BJ (cell line): Measurements from ENCODE around the gene ZNF644. TPM values are rescaled to one million over a fixed set of nuclear protein-coding genes. Genes with fewer than 3 reads are reported as not detected.

Experiments
- CTCF ChIA-PET: fragments of 350-600 bp; formaldehyde crosslinking; extraction: SDS; loops from one replicate; lab custom pipeline; 2021; ENCODE audit warnings: antibody characterized with exemption, inconsistent platforms; lab: Yijun Ruan, JAX
- POLR2A ChIA-PET: fragments of 300-600 bp; sonication (Branson Sonifier 250); formaldehyde crosslinking; extraction: SDS; loops from one replicate; lab custom pipeline; 2021; ENCODE audit warnings: antibody characterized with exemption; lab: Charles Lee
- DNase-seq: peaks from one replicate; pipeline ENCODE4 v3.0.0-alpha.2; 2011; ENCODE audit warnings: low read depth
- H3K27me3 ChIP-seq: 2 replicates; pipeline ENCODE4 v1.6.0; 2011; ENCODE audit warnings: low read length; ENCODE audit not compliant: control insufficient read depth, insufficient read depth
- H3K36me3 ChIP-seq: 2 replicates; pipeline ENCODE4 v1.5.1; 2011; ENCODE audit warnings: low read length; ENCODE audit not compliant: control insufficient read depth, insufficient read depth
- H3K4me3 ChIP-seq: 2 replicates; pipeline ENCODE4 v1.5.1; 2011; ENCODE audit warnings: low read depth, mild to moderate bottlenecking, control low read depth, low read length
- polyA plus RNA-seq: library from polyadenylated mRNA; depleted of rRNA; stranded (reverse); fragments of >200 nt; gene quantifications from 2 replicates; pipeline ENCODE4 v1.2.3, GENCODE V29; 2011
- TF ChIP-seq, protein P1 (sequence below): IDR thresholded peaks from 2 replicates; pipeline ENCODE4 v1.5.1; 2011; ENCODE audit warnings: low read depth, mild to moderate bottlenecking, control low read depth, inconsistent platforms, low read length, moderate library complexity; ENCODE audit not compliant: insufficient read depth

The ZNF644 gene
- polyA plus RNA-seq, 1 experiment = 7.3 TPM

- Histone ChIP-seq H3K4me3 (no peak overlapping the region), H3K27me3 (no peaks in the 10 kb centered on the region), H3K36me3 (no peaks in the 10 kb centered on the region)
- TF ChIP-seq, protein P1, sequence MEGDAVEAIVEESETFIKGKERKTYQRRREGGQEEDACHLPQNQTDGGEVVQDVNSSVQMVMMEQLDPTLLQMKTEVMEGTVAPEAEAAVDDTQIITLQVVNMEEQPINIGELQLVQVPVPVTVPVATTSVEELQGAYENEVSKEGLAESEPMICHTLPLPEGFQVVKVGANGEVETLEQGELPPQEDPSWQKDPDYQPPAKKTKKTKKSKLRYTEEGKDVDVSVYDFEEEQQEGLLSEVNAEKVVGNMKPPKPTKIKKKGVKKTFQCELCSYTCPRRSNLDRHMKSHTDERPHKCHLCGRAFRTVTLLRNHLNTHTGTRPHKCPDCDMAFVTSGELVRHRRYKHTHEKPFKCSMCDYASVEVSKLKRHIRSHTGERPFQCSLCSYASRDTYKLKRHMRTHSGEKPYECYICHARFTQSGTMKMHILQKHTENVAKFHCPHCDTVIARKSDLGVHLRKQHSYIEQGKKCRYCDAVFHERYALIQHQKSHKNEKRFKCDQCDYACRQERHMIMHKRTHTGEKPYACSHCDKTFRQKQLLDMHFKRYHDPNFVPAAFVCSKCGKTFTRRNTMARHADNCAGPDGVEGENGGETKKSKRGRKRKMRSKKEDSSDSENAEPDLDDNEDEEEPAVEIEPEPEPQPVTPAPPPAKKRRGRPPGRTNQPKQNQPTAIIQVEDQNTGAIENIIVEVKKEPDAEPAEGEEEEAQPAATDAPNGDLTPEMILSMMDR = no peak
- POLR2A ChIA-PET = no interaction called here
- no peak for DNase-seq
- CTCF ChIA-PET = interaction anchor here (0.9 kb wide), 1 partner anchor 294 kb away, joined by 3 read pairs; no protein-coding TSS in a partner anchor
Measured at GRCh38 chr1:91015358-91015780, 6.5 kb downstream of the ZNF644 start.

DNA sequence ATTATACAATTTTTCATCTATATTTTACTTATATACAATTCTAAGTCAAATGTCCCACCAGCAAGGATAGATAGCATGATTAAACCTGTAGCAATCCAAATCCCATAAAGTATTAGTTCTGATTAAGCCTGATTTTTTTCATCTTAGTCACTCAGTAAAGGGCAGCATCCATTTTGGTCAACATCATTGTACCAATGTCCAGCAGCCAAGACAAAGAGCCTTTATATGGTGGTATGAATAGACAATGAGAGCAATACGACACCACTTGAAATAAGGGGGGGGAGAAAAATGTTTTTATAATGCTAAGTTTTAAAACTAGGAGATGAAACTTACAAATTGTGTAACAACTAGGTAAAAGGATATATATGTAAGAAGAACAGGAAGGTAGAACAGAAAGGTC lies 7.4 kb downstream of the ZNF644 start:
- ChIA-PET POLR2A (interaction anchor here (0.6 kb wide), 1 partner anchor 212 kb away, joined by 3 read pairs; no protein-coding TSS in a partner anchor), CTCF (no interaction called here)
- DNase-seq = no peak
- H3K27me3 ChIP-seq = no peaks in the 10 kb centered on the region
- H3K36me3 ChIP-seq = no peaks in the 10 kb centered on the region
- TF ChIP-seq, protein P1 = no peak
- H3K4me3 ChIP-seq = no peak overlapping the region

GRCh38 chr1:91013302-91013701 lies 8.5 kb downstream of the ZNF644 start:
- ChIA-PET POLR2A (no interaction called here), CTCF (no interaction called here)
- no peaks in the 10 kb centered on the region for H3K27me3 ChIP-seq
- H3K4me3 ChIP-seq = no peak overlapping the region
- DNase-seq = no peak
- TF ChIP-seq, protein P1 = no peak
- no peaks in the 10 kb centered on the region for H3K36me3 ChIP-seq

GRCh38 chr1:91012196-91012595 lies 9.6 kb downstream of the ZNF644 start:
- H3K27me3 ChIP-seq = no peaks in the 10 kb centered on the region
- POLR2A ChIA-PET = no interaction called here
- CTCF ChIA-PET = no interaction called here
- no peaks in the 10 kb centered on the region for H3K36me3 ChIP-seq
- no peak for DNase-seq
- H3K4me3 ChIP-seq = no peak overlapping the region
- TF ChIP-seq, protein P1 = no peak

- no peaks in the 10 kb centered on the region for H3K36me3 ChIP-seq
- ChIA-PET POLR2A (no interaction called here), CTCF (no interaction called here)
- no peaks in the 10 kb centered on the region for H3K27me3 ChIP-seq
- no peak for DNase-seq
- TF ChIP-seq, protein P1 = no peak
- H3K4me3 ChIP-seq = no peak overlapping the region
Measured at GRCh38 chr1:91011726-91012125, 10.1 kb downstream of the ZNF644 start.
